Measurements from ENCODE around the gene NALCN. TPM values are rescaled to one million over a fixed set of nuclear protein-coding genes. Genes with fewer than 3 reads are reported as not detected.

NALCN gene
- total RNA-seq, 1 donor, result 11.2 TPM

DNA sequence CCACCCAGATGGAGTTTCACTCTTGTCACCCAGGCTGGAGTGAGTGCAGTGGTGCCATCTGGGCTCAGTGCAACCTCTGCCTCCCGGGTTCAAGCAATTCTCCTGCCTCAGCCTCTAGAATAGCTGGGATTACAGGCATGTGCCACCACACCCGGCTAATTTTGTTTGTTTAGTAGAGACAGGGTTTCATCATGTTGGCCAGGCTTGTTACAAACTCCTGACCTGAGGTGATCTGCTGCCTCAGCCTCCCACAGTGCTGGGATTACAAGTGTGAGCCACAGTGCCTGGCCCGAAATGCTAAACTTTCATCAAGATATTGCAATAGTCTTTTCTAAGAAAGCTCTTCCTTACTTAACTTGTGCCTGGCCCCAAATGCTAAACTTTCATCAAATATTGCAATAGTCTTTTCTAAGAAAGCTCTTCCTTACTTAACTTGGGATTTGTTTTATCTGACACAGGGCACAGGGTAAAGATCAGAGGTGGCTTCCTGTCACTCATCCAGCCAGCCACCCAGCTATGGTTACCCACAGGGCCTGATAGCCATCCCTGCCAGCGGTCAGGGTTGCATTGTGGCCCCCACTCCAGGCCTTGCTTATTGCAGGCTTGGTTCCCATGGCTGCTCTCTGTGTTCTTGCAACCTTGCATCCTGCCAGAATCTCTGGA is 389.4 kb downstream of the NALCN start:
- Histone ChIP-seq H3K27ac (ENCODE audit: low read depth, low read length) (no peak overlapping the region), H3K27me3 (ENCODE audit: insufficient read depth, low read length) (no peaks in the 10 kb centered on the region), H3K9me3 (ENCODE audit: low read depth, low read length) (no peaks in the 10 kb centered on the region), H2AFZ (ENCODE audit: low read length) (no peak overlapping the region), H3K4me2 (ENCODE audit: insufficient read depth, low read length) (no peak overlapping the region), H3K4me1 (ENCODE audit: insufficient read depth, low read length) (no peaks in the 10 kb centered on the region), H3K36me3 (ENCODE audit: insufficient read depth, low read length) (no peaks in the 10 kb centered on the region), H3K4me3 (ENCODE audit: insufficient read depth, low read length) (no peak overlapping the region), H4K20me1 (ENCODE audit: insufficient read depth, low read length) (no peaks in the 10 kb centered on the region), H3K79me2 (ENCODE audit: insufficient read depth, low read length) (no peaks in the 10 kb centered on the region)
- DNase-seq (ENCODE audit: insufficient read length, low spot score, missing footprints), result no peak
- TF ChIP-seq, protein P1, sequence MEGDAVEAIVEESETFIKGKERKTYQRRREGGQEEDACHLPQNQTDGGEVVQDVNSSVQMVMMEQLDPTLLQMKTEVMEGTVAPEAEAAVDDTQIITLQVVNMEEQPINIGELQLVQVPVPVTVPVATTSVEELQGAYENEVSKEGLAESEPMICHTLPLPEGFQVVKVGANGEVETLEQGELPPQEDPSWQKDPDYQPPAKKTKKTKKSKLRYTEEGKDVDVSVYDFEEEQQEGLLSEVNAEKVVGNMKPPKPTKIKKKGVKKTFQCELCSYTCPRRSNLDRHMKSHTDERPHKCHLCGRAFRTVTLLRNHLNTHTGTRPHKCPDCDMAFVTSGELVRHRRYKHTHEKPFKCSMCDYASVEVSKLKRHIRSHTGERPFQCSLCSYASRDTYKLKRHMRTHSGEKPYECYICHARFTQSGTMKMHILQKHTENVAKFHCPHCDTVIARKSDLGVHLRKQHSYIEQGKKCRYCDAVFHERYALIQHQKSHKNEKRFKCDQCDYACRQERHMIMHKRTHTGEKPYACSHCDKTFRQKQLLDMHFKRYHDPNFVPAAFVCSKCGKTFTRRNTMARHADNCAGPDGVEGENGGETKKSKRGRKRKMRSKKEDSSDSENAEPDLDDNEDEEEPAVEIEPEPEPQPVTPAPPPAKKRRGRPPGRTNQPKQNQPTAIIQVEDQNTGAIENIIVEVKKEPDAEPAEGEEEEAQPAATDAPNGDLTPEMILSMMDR (IDR thresholded peaks at IDR 0.05; ENCODE audit: extremely low read depth, low read depth, low read length), result no peak

DNA sequence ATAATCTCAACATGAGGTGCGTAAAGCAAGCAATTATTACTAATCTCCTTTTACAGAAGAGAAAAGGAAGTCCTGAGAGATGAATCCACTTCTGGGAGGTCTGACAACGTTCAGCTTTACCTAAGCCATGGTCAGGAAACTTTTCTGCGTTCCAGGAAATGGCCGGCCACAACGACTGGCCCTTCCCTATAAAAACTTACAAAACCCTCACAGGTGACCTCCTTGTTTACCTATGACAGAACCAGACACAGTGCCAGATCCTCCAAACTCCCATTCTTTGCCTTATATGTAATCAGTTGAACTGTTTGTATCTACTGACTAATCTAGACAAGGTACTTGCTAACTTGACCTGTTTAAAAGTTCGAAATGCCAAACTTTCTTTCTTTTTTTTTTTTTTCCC is 390.0 kb downstream of the NALCN start:
- Histone ChIP-seq H3K4me2 (ENCODE audit: insufficient read depth, low read length) (no peak overlapping the region), H2AFZ (ENCODE audit: low read length) (no peak overlapping the region), H3K4me3 (ENCODE audit: insufficient read depth, low read length) (no peak overlapping the region), H4K20me1 (ENCODE audit: insufficient read depth, low read length) (no peaks in the 10 kb centered on the region), H3K36me3 (ENCODE audit: insufficient read depth, low read length) (no peaks in the 10 kb centered on the region), H3K27ac (ENCODE audit: low read depth, low read length) (no peak overlapping the region), H3K9me3 (ENCODE audit: low read depth, low read length) (no peaks in the 10 kb centered on the region), H3K27me3 (ENCODE audit: insufficient read depth, low read length) (no peaks in the 10 kb centered on the region), H3K4me1 (ENCODE audit: insufficient read depth, low read length) (no peaks in the 10 kb centered on the region), H3K79me2 (ENCODE audit: insufficient read depth, low read length) (no peaks in the 10 kb centered on the region)
- TF ChIP-seq, protein P1 (IDR thresholded peaks at IDR 0.05; ENCODE audit: extremely low read depth, low read depth, low read length), result no peak
- DNase-seq (ENCODE audit: insufficient read length, low spot score, missing footprints), result no peak

GRCh38 chr13:101025925-101026324 is 390.4 kb downstream of the NALCN start:
- peak overlapping the region; percentile 41 for H2AFZ ChIP-seq (ENCODE audit: low read length)
- no peaks in the 10 kb centered on the region for H3K4me1 ChIP-seq (ENCODE audit: insufficient read depth, low read length)
- TF ChIP-seq, protein P1 (IDR thresholded peaks at IDR 0.05; ENCODE audit: extremely low read depth, low read depth, low read length), result no peak
- H3K36me3 ChIP-seq (ENCODE audit: insufficient read depth, low read length), result no peaks in the 10 kb centered on the region
- no peak overlapping the region for H3K4me2 ChIP-seq (ENCODE audit: insufficient read depth, low read length)
- no peak for DNase-seq (ENCODE audit: insufficient read length, low spot score, missing footprints)
- no peaks in the 10 kb centered on the region for H3K9me3 ChIP-seq (ENCODE audit: low read depth, low read length)
- no peaks in the 10 kb centered on the region for H4K20me1 ChIP-seq (ENCODE audit: insufficient read depth, low read length)
- no peak overlapping the region for H3K4me3 ChIP-seq (ENCODE audit: insufficient read depth, low read length)
- no peaks in the 10 kb centered on the region for H3K27me3 ChIP-seq (ENCODE audit: insufficient read depth, low read length)
- H3K27ac ChIP-seq (ENCODE audit: low read depth, low read length), result no peak overlapping the region
- no peaks in the 10 kb centered on the region for H3K79me2 ChIP-seq (ENCODE audit: insufficient read depth, low read length)

- DNase-seq (ENCODE audit: insufficient read length, low spot score, missing footprints), result no peak
- Histone ChIP-seq H3K4me3 (ENCODE audit: insufficient read depth, low read length) (no peak overlapping the region), H3K27me3 (ENCODE audit: insufficient read depth, low read length) (no peaks in the 10 kb centered on the region), H3K9me3 (ENCODE audit: low read depth, low read length) (no peaks in the 10 kb centered on the region), H4K20me1 (ENCODE audit: insufficient read depth, low read length) (no peaks in the 10 kb centered on the region), H3K4me2 (ENCODE audit: insufficient read depth, low read length) (no peak overlapping the region), H3K27ac (ENCODE audit: low read depth, low read length) (no peak overlapping the region), H2AFZ (ENCODE audit: low read length) (peak overlapping the region; percentile 41), H3K4me1 (ENCODE audit: insufficient read depth, low read length) (no peaks in the 10 kb centered on the region), H3K36me3 (ENCODE audit: insufficient read depth, low read length) (no peaks in the 10 kb centered on the region), H3K79me2 (ENCODE audit: insufficient read depth, low read length) (no peaks in the 10 kb centered on the region)
- TF ChIP-seq, protein P1 (IDR thresholded peaks at IDR 0.05; ENCODE audit: extremely low read depth, low read depth, low read length), result no peak
Observed at GRCh38 chr13:101025519-101025918, 390.8 kb downstream of the NALCN start.

Data from osteoblast (primary cell).